ENCODE data around the gene ATP8A2. TPM values are rescaled to one million over a fixed set of nuclear protein-coding genes. Genes with fewer than 3 reads are reported as not detected.

Gene ATP8A2
- total and polyA plus RNA-seq, 12 donors = under 0.01 to 0.18 (median 0.10) TPM; not detected in 3

Other genes with a start within 250 kb of the ATP8A2 start
- gene AMER2, start 199.7 kb upstream of the ATP8A2 start, total RNA-seq = not detected
- gene AMER2, start 199.7 kb upstream of the ATP8A2 start, polyA plus RNA-seq = not detected
- gene MTMR6, start 84.5 kb upstream of the ATP8A2 start, total RNA-seq = 10 to 100 TPM; 15.3 to 19.5 (median 17.9) TPM
- 1 to 10 TPM; 4.0 to 7.7 TPM for gene MTMR6, start 84.5 kb upstream of the ATP8A2 start, polyA plus RNA-seq
- 10 to 100 TPM; 21.2 to 29.5 (median 26.5) TPM for gene NUP58, start 70.3 kb upstream of the ATP8A2 start, total RNA-seq
- gene NUP58, start 70.3 kb upstream of the ATP8A2 start, polyA plus RNA-seq = 10 to 100 TPM in 1 of 2 donors, 1 to 10 TPM in 1; 8.9 to 10.9 TPM